H1 (cell line): ENCODE data around the gene COMMD6. TPM values are rescaled to one million over a fixed set of nuclear protein-coding genes. Genes with fewer than 3 reads are reported as not detected.

Source experiments
- CTCF ChIA-PET: fragments of 300-600 bp; sonication (Branson Sonifier 250); formaldehyde crosslinking; loops from one replicate; lab custom pipeline; 2021; ENCODE audit not compliant: partially characterized antibody; lab: Charles Lee
- POLR2A ChIA-PET: fragments of 300-600 bp; sonication (Branson Sonifier 250); formaldehyde crosslinking; loops from one replicate; lab custom pipeline; 2021; ENCODE audit warnings: inconsistent platforms; ENCODE audit not compliant: partially characterized antibody; lab: Charles Lee
- DNase-seq, 2 experiments: peaks; one replicate each; pipeline versions ENCODE4 v3.0.0 to v3.0.0-alpha.2; 2010 to 2022; ENCODE audit warnings: low spot score in 2 of 2, low read depth in 1 of 2, mixed read lengths in 1 of 2
- FAIRE-seq: peaks from 2 replicates; lab custom pipeline; 2011; peaks lifted over from hg19 to GRCh38; lab: Jason Lieb, UNC
- H2AFZ ChIP-seq: 2 replicates; pipeline ENCODE4 v1.8.1; 2012; ENCODE audit warnings: low read length, inconsistent platforms
- H2AK5ac ChIP-seq: 2 replicates; pipeline ENCODE4 v1.6.1; 2013; ENCODE audit warnings: low read depth, low read length
- H2BK120ac ChIP-seq: replicated peaks from 2 replicates; pipeline ENCODE3; 2013; ENCODE audit warnings: low read depth, low read length, inconsistent platforms
- H2BK12ac ChIP-seq: 2 replicates; pipeline ENCODE4 v1.6.1; 2013; ENCODE audit warnings: low read depth, low read length
- H2BK15ac ChIP-seq: 2 replicates; pipeline ENCODE4 v1.6.1; 2013; ENCODE audit warnings: low read length
- H2BK20ac ChIP-seq: 2 replicates; pipeline ENCODE4 v1.6.1; 2013; ENCODE audit warnings: low read length
- H2BK5ac ChIP-seq: 2 replicates; pipeline ENCODE4 v1.6.1; 2013; ENCODE audit warnings: low read depth, low read length
- H3K14ac ChIP-seq: 2 replicates; pipeline ENCODE4 v1.6.1; 2013; ENCODE audit warnings: inconsistent platforms; ENCODE audit not compliant: insufficient read length
- H3K18ac ChIP-seq: 2 replicates; pipeline ENCODE4 v1.6.1; 2013; ENCODE audit warnings: low read length; ENCODE audit errors: extremely low read depth
- H3K23ac ChIP-seq: 2 replicates; pipeline ENCODE4 v1.6.1; 2013; ENCODE audit warnings: inconsistent platforms; ENCODE audit not compliant: insufficient read length
- H3K23me2 ChIP-seq: 2 replicates; pipeline ENCODE4 v1.6.1; 2013; ENCODE audit warnings: low read depth, low read length
- H3K27ac ChIP-seq: 2 replicates; pipeline ENCODE4 v1.6.1; 2011; ENCODE audit warnings: low read depth, low read length, inconsistent platforms
- H3K27me3 ChIP-seq, 4 experiments: replicated peaks in 1 of 4; 1 replicate in 1 of 4; 2 replicates in 3 of 4; pipeline versions ENCODE4 v1.6.1 to v1.8.1; 2011 to 2013; ENCODE audit warnings: low read length in 3 of 4, mild to moderate bottlenecking in 3 of 4, inconsistent platforms in 2 of 4, mixed read lengths in 2 of 4, moderate library complexity in 1 of 4; ENCODE audit not compliant: control insufficient read depth in 3 of 4, insufficient read depth in 3 of 4; ENCODE audit errors: extremely low read depth in 1 of 4
- H3K36me3 ChIP-seq, 4 experiments: 2 replicates each; pipeline versions ENCODE4 v1.6.1 to v1.8.1; 2011 to 2013; ENCODE audit warnings: mild to moderate bottlenecking in 4 of 4, low read length in 3 of 4, moderate library complexity in 2 of 4, control low read depth in 1 of 4, inconsistent platforms in 1 of 4; ENCODE audit not compliant: insufficient read depth in 4 of 4, control insufficient read depth in 2 of 4
- H3K4ac ChIP-seq: replicated peaks from 2 replicates; pipeline ENCODE3; 2013; ENCODE audit warnings: low read length, low read depth, mixed read lengths, inconsistent platforms; ENCODE audit not compliant: insufficient read length
- H3K4me1 ChIP-seq, 4 experiments: replicated peaks in 1 of 4; 1 replicate in 1 of 4; 2 replicates in 3 of 4; pipeline versions ENCODE4 v1.6.1 to v1.8.1; 2011 to 2013; ENCODE audit warnings: low read length in 3 of 4, inconsistent platforms in 2 of 4, mixed read lengths in 1 of 4; ENCODE audit not compliant: insufficient read depth in 4 of 4, control insufficient read depth in 3 of 4
- H3K4me2 ChIP-seq, 2 experiments: 2 replicates each; pipeline versions ENCODE4 v1.6.1 to v1.8.1; 2011 to 2013; ENCODE audit warnings: low read depth in 2 of 2, low read length in 2 of 2, control low read depth in 1 of 2, inconsistent platforms in 1 of 2, mild to moderate bottlenecking in 1 of 2; ENCODE audit not compliant: insufficient read depth in 1 of 2
- H3K4me3 ChIP-seq, 4 experiments: fragments of 200-600, 300-600 bp in 1 of 4; sonication (generic), shearing (Covaris generic), sonication (Bioruptor Twin) in 1 of 4; 2 replicates each; pipeline versions ENCODE4 v1.5.1 to v1.8.1; 2011 to 2016; ENCODE audit warnings: low read length in 4 of 4, low read depth in 3 of 4, control low read depth in 2 of 4, inconsistent platforms in 2 of 4, mild to moderate bottlenecking in 2 of 4, mixed read lengths in 1 of 4, moderate library complexity in 1 of 4; ENCODE audit not compliant: insufficient read depth in 2 of 4; ENCODE audit errors: extremely low read depth in 1 of 4
- H3K56ac ChIP-seq: replicated peaks from 2 replicates; pipeline ENCODE3; 2013; ENCODE audit warnings: low read depth, mild to moderate bottlenecking, mixed read lengths, low read length, inconsistent platforms; ENCODE audit not compliant: insufficient read length
- H3K79me1 ChIP-seq: 2 replicates; pipeline ENCODE4 v1.6.1; 2013; ENCODE audit warnings: low read depth, low read length, control low read depth
- H3K79me2 ChIP-seq, 2 experiments: 2 replicates each; pipeline versions ENCODE4 v1.6.1 to v1.8.1; 2012 to 2013; ENCODE audit warnings: low read length in 2 of 2, mild to moderate bottlenecking in 2 of 2, inconsistent platforms in 1 of 2; ENCODE audit not compliant: insufficient read depth in 2 of 2, control insufficient read depth in 1 of 2
- H3K9ac ChIP-seq, 4 experiments: replicated peaks in 1 of 4; 1 replicate in 1 of 4; 2 replicates in 3 of 4; pipeline versions ENCODE4 v1.6.1 to v1.8.1; 2011 to 2013; ENCODE audit warnings: low read depth in 3 of 4, low read length in 3 of 4, control low read depth in 2 of 4, mild to moderate bottlenecking in 2 of 4, moderate library complexity in 2 of 4, inconsistent platforms in 1 of 4; ENCODE audit errors: extremely low read depth in 1 of 4
- H3K9me3 ChIP-seq, 2 experiments: 2 replicates each; pipeline versions ENCODE4 v1.6.1 to v1.8.1; 2012 to 2013; ENCODE audit warnings: mild to moderate bottlenecking in 2 of 2, moderate library complexity in 2 of 2, control low read depth in 1 of 2, inconsistent platforms in 1 of 2, low read depth in 1 of 2, low read length in 1 of 2, mixed read lengths in 1 of 2; ENCODE audit not compliant: insufficient read depth in 2 of 2
- H4K20me1 ChIP-seq, 2 experiments: replicated peaks in 1 of 2; 2 replicates each; pipeline versions ENCODE3 to v1.8.1; 2011 to 2013; ENCODE audit warnings: inconsistent platforms in 2 of 2, low read length in 2 of 2, mild to moderate bottlenecking in 1 of 2; ENCODE audit not compliant: insufficient read depth in 2 of 2, control insufficient read depth in 1 of 2
- H4K5ac ChIP-seq: 2 replicates; pipeline ENCODE4 v1.6.1; 2013; ENCODE audit warnings: low read length, low read depth, mixed read lengths, inconsistent platforms; ENCODE audit not compliant: insufficient read length
- H4K8ac ChIP-seq: 2 replicates; pipeline ENCODE4 v1.8.0; 2013; ENCODE audit warnings: mild to moderate bottlenecking, moderate library complexity, low read length, inconsistent platforms; ENCODE audit not compliant: insufficient read depth; ENCODE audit errors: extremely low read depth
- H4K91ac ChIP-seq: replicated peaks from 2 replicates; pipeline ENCODE3; 2013; ENCODE audit warnings: low read length, mixed read lengths, inconsistent platforms; ENCODE audit not compliant: insufficient read length
- ASH2L ChIP-seq: fragments of 200-600, 300-600 bp; sonication (generic); IDR thresholded peaks from one replicate; pipeline ENCODE4 v1.7.1; 2017; ENCODE audit warnings: low read length
- BACH1 ChIP-seq: IDR thresholded peaks from 2 replicates; pipeline ENCODE4 v1.6.1; 2012; ENCODE audit warnings: low read length, improper control_type of control experiment
- CREB1 ChIP-seq: IDR thresholded peaks from 2 replicates; pipeline ENCODE4 v1.6.1; 2012; ENCODE audit warnings: inconsistent platforms
- FOSL1 ChIP-seq: IDR thresholded peaks from 2 replicates; pipeline ENCODE4 v1.6.1; 2011; ENCODE audit warnings: mild to moderate bottlenecking, low read depth, low read length, moderate library complexity; ENCODE audit not compliant: insufficient read depth
- KDM4A ChIP-seq: IDR thresholded peaks from one replicate; pipeline ENCODE4 v1.7.1; 2012; ENCODE audit warnings: low read depth, mild to moderate bottlenecking, moderate library complexity, low read length, inconsistent platforms; ENCODE audit not compliant: severe bottlenecking
- KDM5A ChIP-seq: fragments of 200-600 bp; IDR thresholded peaks from 2 replicates; pipeline ENCODE4 v1.7.1; 2012; ENCODE audit warnings: mild to moderate bottlenecking, low read length, inconsistent platforms, mixed read lengths
- PHF8 ChIP-seq: fragments of 200-600 bp; sonication (generic); conservative IDR thresholded peaks from 2 replicates; pipeline ENCODE4 v1.7.1; 2012; ENCODE audit warnings: low read depth, mild to moderate bottlenecking, inconsistent platforms, low read length, moderate library complexity
- POLR2AphosphoS5 ChIP-seq: IDR thresholded peaks from 2 replicates; pipeline ENCODE4 v1.6.1; 2011; ENCODE audit warnings: low read depth, low read length
- RBBP5 ChIP-seq: IDR thresholded peaks from 2 replicates; pipeline ENCODE4 v1.7.1; 2012; ENCODE audit warnings: low read depth, mild to moderate bottlenecking, inconsistent platforms, low read length, moderate library complexity, borderline replicate concordance
- SIN3A ChIP-seq, 2 experiments: IDR thresholded peaks in 1 of 2; conservative IDR thresholded peaks in 1 of 2; 2 replicates each; pipeline ENCODE4 v1.6.1; 2011 to 2012; ENCODE audit warnings: low read length in 2 of 2, improper control_type of control experiment in 1 of 2, low read depth in 1 of 2, mild to moderate bottlenecking in 1 of 2
- TAF1 ChIP-seq: IDR thresholded peaks from 2 replicates; pipeline ENCODE4 v1.6.1; 2011; ENCODE audit warnings: mild to moderate bottlenecking, low read depth, low read length
- TBP ChIP-seq: IDR thresholded peaks from 2 replicates; pipeline ENCODE4 v1.6.1; 2011; ENCODE audit warnings: low read depth, low read length, improper control_type of control experiment
- TCF12 ChIP-seq: IDR thresholded peaks from 2 replicates; pipeline ENCODE4 v1.6.1; 2011; ENCODE audit warnings: low read depth, mild to moderate bottlenecking, low read length
- WGBS, 2 experiments: shearing (Covaris generic) in 1 of 2; methylation state at CpG; one replicate each; pipeline versions ENCODE4 v1.1.6 to v1.1.7; 2013 to 2015; ENCODE audit warnings: low lambda C conversion rate in 2 of 2, mixed read lengths in 2 of 2, inconsistent platforms in 1 of 2, low coverage in 1 of 2, missing lambda C conversion rate in 1 of 2; ENCODE audit not compliant: insufficient replicate concordance in 2 of 2, insufficient coverage in 1 of 2, insufficient read length in 1 of 2; ENCODE audit errors: extremely low coverage in 1 of 2, missing lambda C conversion rate in 1 of 2; 5-methylcytosine and 5-hydroxymethylcytosine counted together
- polyA plus RNA-seq, 7 experiments: library from polyadenylated mRNA; depleted of rRNA in 3 of 7; stranded (reverse) in 5 of 7; unstranded in 2 of 7; fragments of >200 nt in 5 of 7; fragments of 200-250 nt in 2 of 7; gene quantifications; 1 replicate in 5 of 7; 2 replicates in 1 of 7; 4 replicates in 1 of 7; pipeline versions ENCODE4 v1.2.1 to v1.2.3, GENCODE V29; 2011 to 2013; ENCODE audit warnings: missing spikeins in 2 of 7, mixed read lengths in 2 of 7
- total RNA-seq: library from RNA; stranded (reverse); fragmentation: NEBNext Ultra II Directional; extraction: Animal tissue kit (Norgen Biotek cat#: 25700); gene quantifications from 2 replicates; pipeline ENCODE4 v1.2.1, GENCODE V29; 2021

The COMMD6 gene
- total and polyA plus RNA-seq, 2 of the 8 experiments (the other 6 are each of a cell fraction or from before 2014, with no cell fraction given), result 53.2 to 122 TPM

- Histone ChIP-seq H2AFZ (peak overlapping the region; percentile 57; the same call in 1 of the 2 replicates), H4K20me1 (peaks cover 2 to 6% of the 10 kb centered on the region in 2 experiments), H3K9me3 (no peaks in the 10 kb centered on the region), H3K4me2 (peak overlapping the region; percentile 88 to 89), H4K5ac (no peak overlapping the region), H3K79me1 (no peaks in the 10 kb centered on the region), H3K27ac (no peak overlapping the region), H4K8ac (peak overlapping the region; percentile 89), H3K4ac (no peak overlapping the region), H2BK12ac (peak overlapping the region; percentile 31; the same call in 1 of the 2 replicates), H3K9ac (peak overlapping the region; percentile 54 to 79 (median 76)), H3K23ac (no peak overlapping the region), H2BK15ac (no peak overlapping the region), H2BK120ac (no peak overlapping the region), H2AK5ac (no peak overlapping the region), H3K14ac (no peak overlapping the region), H2BK5ac (no peak overlapping the region), H3K36me3 (peaks cover 0 to 2% (median 0%) of the 10 kb centered on the region in 4 experiments; a peak in 1 of 8 replicates), H3K23me2 (peaks cover 7% of the 10 kb centered on the region), H3K27me3 (no peaks in the 10 kb centered on the region), H3K4me1 (peaks cover 0 to 4% (median 0%) of the 10 kb centered on the region in 4 experiments; a peak in 2 of 7 replicates), H4K91ac (peak overlapping the region; percentile 52), H3K56ac (no peak overlapping the region), H2BK20ac (no peak overlapping the region), H3K18ac (no peak overlapping the region), H3K79me2 (peaks cover 0 to 46% of the 10 kb centered on the region in 2 experiments; a peak in 3 of 4 replicates), H3K4me3 (peak overlapping the region; percentile 75 to 90 (median 83))
- WGBS, 2 experiments, result 1% methylated on average over 24 of the region's 48 CpGs; no CpG with 5 or more reads in 1 of the 2 experiments
- FAIRE-seq (no peak), DNase-seq (peak in 1 of 2 experiments; percentile 61)
- ChIA-PET POLR2A (interaction anchor here (2.1 kb wide), 1 partner anchor 57 kb away, joined by 6 read pairs; the partner anchor contains the start of gene COMMD6), CTCF (interaction anchor here (0.7 to 3.8 kb wide), 3 partner anchors 27 to 107 kb away, joined by 3 to 46 read pairs (median 4); no protein-coding TSS in a partner anchor)
- TF ChIP-seq FOSL1, result no peak
- no peak; the same call in 1 of the 2 replicates for TF ChIP-seq POLR2AphosphoS5
- peak; percentile 73 for TF ChIP-seq BACH1
- 0 out of 4 replicates have a peak, but pooled peaks of 1 of the 2 experiments have one; percentile 8 for TF ChIP-seq SIN3A (conservative IDR thresholded peaks at IDR 0.05 in 1 of 2, IDR thresholded peaks at IDR 0.05 in 1 of 2; ENCODE audit: low read depth in 1 of 2, low read length in 2 of 2)
- TF ChIP-seq ASH2L, result peak; percentile 47
- TF ChIP-seq KDM4A, result peak; percentile 21
- TF ChIP-seq RBBP5, result 0 out of 2 replicates have a peak, but pooled peaks have one; percentile 51
- 0 out of 2 replicates have a peak, but pooled peaks have one; percentile 34 for TF ChIP-seq TAF1
- TF ChIP-seq TCF12, result 0 out of 2 replicates have a peak, but pooled peaks have one; percentile 39
- TF ChIP-seq CREB1, result peak; percentile 55
- TF ChIP-seq PHF8, result peak; percentile 37; the same call in 1 of the 2 replicates
- TF ChIP-seq TBP, result peak; percentile 49; the same call in 1 of the 2 replicates
- TF ChIP-seq KDM5A, result no peak
Observed at GRCh38 chr13:75480671-75481175, 56.9 kb downstream of the COMMD6 start.
